Erythroblast (primary cell): ENCODE results near the gene BTBD6.
"Not testable (repeated sequence)": the region's sequence is repeated elsewhere in the genome, so short reads cannot be mapped to it uniquely, and the experiment has no call there.

ENCODE experiments used
- DNase-seq, 2 experiments: peaks; one replicate each; lab custom pipeline; 2025; lab: John Stamatoyannopoulos, UW
- GATA1 ChIP-seq: IDR thresholded peaks from 2 replicates; pipeline ENCODE4 v1.6.1; 2011; ENCODE audit warnings: low read depth, mild to moderate bottlenecking, control low read depth, low read length, moderate library complexity
- POLR2A ChIP-seq: IDR thresholded peaks from 2 replicates; pipeline ENCODE4 v1.6.1; 2011; ENCODE audit warnings: mild to moderate bottlenecking, low read length

The BTBD6 gene

DNA sequence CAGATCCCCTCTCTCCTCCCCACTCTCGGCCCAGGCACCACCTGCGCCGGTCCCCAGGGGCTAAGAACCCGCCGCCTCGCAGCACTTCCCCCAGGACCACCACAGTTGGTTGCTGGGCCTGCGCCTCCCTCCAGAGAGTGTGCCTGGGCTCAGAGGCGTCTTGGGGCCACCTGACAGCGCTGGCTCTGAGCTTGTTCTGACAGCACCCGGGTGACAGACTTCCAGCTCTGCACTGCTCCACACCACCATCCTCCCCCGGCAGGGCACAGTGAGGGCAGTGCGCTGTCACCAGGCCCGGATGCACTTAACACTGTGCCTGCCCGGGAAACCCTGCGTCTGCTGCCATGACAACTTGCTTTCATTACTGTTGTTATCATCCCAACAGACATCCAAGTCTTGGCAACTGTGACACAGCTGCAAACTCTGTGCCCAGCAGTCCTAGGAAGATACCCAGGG, 45.8 kb downstream of the BTBD6 start:
- DNase-seq = peak; percentile 59 to 72
- TF ChIP-seq POLR2A (peak; percentile 35), GATA1 (no peak)

DNA sequence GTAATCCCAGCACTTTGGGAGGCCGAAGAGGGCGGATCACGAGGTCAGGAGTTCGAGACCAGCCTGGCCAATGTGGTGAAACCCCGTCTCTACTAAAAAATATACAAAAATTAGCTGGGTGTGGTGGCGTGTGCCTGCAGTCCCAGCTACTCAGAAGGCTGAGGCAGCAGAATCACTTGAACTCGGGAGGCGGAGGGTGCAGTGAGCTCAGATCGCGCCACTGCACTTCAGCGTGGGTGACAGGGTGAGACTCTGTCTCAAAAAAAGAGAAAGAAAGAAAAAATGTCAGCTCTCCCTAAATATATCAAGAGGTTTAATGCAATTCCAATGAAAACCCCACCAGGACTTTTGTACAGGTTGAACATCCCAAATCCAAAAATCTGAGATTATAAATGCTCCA, 49.0 kb downstream of the BTBD6 start:
- DNase-seq = not testable (repeated sequence)

DNA sequence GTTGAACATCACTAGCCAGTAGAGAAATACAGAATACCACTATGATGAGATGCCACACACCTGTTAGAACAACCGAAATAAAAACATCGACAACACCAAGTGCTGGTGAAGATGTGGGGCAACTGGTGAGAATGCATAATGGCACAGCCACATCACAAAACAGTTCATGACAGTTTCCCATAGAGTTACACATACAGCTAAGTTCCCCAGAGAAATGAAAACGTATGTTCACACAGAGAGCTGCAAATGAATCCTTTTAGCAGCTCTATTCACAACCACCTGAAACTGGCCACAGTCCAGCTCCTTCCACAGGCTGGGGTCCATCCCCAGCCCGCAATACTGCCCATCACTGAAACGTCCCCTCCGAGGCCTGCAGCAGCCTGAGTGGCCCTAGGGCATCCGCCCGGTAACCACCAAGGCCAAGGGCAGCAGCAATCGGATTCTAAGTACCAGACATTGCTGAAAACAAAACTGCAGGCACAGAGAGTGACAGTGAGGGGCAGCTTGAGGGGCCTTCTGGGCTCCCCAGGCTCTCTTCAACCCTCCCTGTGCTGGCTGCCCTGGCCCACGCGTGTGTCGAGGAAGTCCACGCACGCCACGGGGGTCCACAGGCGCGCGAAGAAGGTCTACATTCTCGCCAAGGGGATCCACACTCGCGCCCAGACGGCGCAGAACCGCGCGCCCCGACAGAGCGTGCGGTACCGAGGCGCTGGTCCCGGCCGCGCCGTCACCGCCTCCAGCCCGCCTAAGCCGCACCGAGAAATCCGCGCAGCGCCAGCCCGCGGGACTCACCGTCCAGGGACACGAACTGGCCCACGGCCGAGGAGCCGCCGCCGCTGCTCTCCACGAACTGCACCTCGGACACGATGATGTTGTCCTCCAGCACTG, 51.6 kb downstream of the BTBD6 start:
- DNase-seq = peak; percentile 74 to 77
- no peak for TF ChIP-seq POLR2A
- TF ChIP-seq GATA1 = no peak
